CD4-positive, alpha-beta T cell treated with Interleukin-6 at 100 ng/mL for 8 hours (primary cell): ENCODE results near the gene CDC26.
"Not testable (repeated sequence)": the region's sequence is repeated elsewhere in the genome, so short reads cannot be mapped to it uniquely, and the experiment has no call there.

Source experiments
- DNase-seq: peaks from one replicate; pipeline ENCODE4 v3.0.0-alpha.2; 2020; ENCODE audit warnings: mixed read lengths, low spot score

The CDC26 gene

GRCh38 chr9:113293285-113293878 is 18.0 kb upstream of the CDC26 start:
- DNase-seq: no peak

DNA sequence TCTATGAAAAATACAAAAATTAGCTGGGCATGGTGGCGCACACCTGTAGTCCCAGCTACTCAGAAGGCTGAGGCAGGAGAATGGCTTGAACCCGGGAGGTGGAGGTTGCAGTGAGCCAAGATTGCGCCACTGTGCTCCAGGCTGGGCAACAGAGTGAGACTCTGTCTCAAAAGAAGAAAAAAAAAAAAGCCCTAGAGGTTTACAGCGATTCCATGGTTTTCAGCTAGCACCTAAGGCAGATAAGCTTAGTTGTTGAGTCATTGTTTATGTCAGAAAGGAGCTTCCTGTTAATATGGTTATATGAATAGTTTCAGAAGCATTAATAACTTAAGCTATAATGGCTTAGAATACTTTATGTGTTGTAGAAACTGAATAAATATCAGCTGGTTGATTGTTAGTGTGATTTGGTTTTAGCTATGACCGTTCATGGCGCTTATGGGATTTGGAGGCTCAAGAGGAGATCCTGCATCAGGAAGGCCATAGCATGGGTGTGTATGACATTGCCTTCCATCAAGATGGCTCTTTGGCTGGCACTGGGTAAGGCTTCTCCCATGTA is 14.8 kb upstream of the CDC26 start:
- DNase-seq: no peak

DNA sequence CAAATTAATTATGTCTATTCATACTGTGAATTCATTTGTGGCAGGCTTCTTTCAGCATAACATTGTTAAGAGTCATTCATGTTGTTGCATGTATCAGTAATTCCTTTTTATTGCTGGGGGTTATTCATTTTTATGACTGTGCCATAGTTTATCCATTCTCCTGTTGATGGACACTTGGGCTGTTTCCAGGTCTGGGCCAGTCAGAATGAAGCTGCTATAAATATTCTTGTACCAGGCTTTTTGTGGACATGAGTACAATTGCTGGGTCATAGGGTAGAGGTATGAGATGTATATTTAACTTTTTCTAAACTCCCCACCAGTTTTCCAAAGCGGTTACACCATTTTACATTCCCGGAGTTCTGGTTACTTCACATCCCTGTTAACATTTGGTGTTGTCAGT is 13.7 kb upstream of the CDC26 start:
- no peak for DNase-seq

DNA sequence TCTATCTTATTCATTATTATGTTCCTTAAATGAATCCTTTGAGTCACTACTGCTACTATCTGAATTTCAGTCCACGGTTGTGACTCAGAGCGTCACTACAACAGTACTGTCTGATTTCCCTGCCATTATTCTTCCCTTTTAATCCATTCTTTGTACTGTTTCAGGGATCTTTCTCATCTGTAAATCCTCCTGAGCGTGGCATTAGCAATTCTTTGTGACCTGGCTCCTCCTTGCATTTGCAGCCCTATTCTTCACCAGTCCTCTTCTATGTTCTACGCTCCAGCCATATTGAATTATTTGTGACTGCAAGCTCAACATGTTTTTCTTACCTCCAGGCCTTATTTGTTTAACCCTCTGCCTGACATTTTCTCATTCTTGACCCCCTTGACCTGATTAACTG is 6.0 kb upstream of the CDC26 start:
- no peak for DNase-seq

DNA sequence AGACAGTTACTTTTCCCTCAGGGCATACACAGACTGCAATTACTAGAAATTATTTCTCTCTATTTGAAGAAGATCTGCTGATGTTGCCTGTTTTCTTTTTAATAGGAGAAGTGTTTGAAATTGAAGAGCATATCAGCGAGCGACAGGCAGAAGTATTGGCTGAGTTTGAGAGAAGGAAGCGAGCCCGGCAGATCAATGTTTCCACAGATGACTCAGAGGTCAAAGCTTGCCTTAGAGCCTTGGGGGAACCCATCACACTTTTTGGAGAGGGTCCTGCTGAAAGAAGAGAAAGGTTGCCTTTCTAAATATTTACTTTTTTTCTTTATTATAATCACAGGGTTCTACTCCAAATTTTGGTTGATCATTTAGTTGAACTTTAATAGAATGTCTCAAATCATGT is 3.5 kb upstream of the CDC26 start:
- no peak for DNase-seq

- DNase-seq: peak; percentile 54
Observed at GRCh38 chr9:113274474-113275156, 757 bp downstream of the CDC26 start.

DNA sequence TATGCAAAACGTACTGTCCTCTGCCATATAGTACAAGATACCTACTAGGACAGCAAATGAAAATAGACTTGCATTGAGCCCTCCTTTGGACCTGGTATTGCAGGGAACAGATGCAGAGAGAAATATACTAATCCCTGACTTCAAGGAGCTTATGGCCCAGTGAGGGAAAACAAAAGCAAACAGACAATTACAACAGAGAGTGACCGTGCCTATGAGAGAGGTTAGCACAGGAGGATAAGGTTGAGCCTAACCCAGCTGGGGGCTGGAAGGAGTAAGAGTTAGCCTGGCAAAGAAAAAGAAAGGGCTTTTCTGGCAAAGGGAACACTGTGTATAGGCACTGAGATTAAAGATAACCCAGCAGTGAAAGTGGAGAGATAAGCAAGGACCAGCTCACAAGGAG is 5.5 kb downstream of the CDC26 start:
- DNase-seq: no peak

GRCh38 chr9:113269355-113269754 is 6.0 kb downstream of the CDC26 start:
- no peak for DNase-seq

GRCh38 chr9:113267911-113268566 is 7.3 kb downstream of the CDC26 start:
- DNase-seq: no peak

GRCh38 chr9:113266174-113266573 is 9.2 kb downstream of the CDC26 start:
- no peak for DNase-seq

DNA sequence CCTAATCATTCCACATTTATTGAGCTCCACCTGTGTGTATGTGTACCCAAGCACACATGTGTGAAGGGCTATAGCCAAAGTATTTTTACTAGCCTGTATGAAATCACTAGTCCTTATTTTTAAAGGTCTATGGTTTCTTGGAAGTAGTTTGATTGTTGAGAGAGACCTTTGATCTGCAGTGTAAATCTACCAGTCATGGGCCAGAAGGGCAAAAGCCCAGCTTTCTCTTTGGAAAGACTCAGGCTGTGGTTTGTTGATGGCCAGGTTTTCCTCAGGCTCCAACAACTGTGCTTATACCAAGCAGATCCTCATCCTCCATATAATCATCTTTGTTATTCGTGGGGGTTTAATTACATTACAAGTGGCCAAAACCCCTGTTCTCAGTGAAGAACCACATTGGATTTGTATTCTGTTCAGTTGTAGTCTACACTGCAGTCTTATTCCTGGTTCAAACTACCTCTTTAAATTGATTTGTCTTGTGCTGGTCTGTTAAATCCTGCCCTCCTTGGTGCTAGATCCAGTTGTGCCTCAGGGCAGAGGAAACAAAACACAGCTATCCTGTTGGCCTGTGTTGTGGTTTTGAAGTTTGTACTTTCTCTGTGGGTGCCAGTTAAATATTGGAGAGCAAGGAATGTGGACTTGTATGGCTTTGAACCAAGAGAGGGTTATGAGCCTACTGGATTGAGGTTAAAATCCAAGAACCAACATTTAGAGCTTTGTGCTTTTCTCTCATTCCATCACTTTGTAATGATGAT is 13.3 kb downstream of the CDC26 start:
- DNase-seq: no peak

- DNase-seq: no peak
Observed at GRCh38 chr9:113258282-113258681, 17.1 kb downstream of the CDC26 start.

GRCh38 chr9:113257863-113258262 is 17.5 kb downstream of the CDC26 start:
- no peak for DNase-seq

- no peak for DNase-seq
Observed at GRCh38 chr9:113255438-113255837, 19.9 kb downstream of the CDC26 start.

DNA sequence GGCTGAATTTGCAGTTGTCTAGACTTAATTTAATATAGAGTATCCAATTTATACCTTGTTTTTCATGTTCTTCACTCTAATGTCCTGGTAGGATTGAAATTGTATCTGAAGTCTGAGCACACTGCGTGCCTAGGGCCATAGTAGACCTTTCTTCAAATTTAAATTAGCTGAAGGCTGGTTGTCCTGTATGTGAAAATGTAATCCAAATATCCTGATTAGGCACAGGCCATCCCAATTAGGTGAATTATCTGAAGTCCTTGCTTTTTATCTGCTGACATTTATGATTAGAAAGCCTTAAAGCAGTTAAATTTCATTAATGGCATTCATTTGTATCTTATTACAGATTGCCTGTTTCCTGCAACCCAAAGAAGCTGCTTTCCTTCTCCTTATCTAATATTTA is 20.4 kb downstream of the CDC26 start:
- DNase-seq: no peak

GRCh38 chr9:113250807-113251206 is 24.6 kb downstream of the CDC26 start:
- DNase-seq: no peak

- DNase-seq: not testable (repeated sequence)
Observed at GRCh38 chr9:113249661-113250060, 25.7 kb downstream of the CDC26 start.

GRCh38 chr9:113247640-113248039 is 27.7 kb downstream of the CDC26 start:
- no peak for DNase-seq

DNA sequence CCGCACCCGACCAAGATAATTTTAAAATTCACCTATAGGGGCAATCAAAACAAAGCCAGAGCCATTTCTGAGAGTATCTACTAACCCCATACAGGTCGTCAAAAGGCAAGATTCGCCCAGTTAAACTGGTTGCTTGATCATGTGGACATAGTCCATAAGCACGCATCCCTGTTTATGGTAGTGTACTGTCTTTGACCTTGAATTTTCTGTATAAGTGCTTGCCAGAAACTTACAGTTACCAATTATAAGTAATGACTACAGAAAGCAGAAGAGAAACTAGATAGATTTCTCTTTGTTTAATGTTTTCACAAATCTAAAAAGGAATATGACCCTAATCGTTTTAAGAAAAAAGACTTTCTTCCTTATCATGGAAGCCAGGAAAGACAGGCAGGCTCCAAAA is 28.4 kb downstream of the CDC26 start:
- no peak for DNase-seq

GRCh38 chr9:113245894-113246293 is 29.5 kb downstream of the CDC26 start:
- DNase-seq: no peak

DNA sequence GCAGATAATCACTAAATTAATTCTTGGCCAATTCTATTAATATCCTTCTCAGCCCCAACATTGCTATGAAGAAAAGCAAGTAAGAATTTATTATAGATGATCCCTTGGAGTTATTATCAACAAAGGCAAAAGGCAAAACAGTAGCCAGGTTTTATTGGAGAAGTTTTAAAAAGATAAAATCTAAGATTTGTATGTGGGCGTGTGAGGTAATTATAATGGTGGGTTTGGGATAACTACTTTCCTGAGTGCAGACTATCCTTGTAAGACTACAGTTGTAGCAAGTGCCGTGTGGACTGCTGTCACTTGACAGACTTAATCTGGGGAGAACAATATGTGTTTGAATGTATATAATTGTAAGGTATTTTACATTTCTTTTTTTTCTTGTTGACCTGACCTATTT is 30.8 kb downstream of the CDC26 start:
- no peak for DNase-seq

- DNase-seq: no peak
Observed at GRCh38 chr9:113241161-113241560, 34.2 kb downstream of the CDC26 start.

- DNase-seq: no peak
Observed at GRCh38 chr9:113238859-113239232, 36.5 kb downstream of the CDC26 start.
